ENCODE data around the gene MITF.

GRCh38 chr3:69926385-69926784, 187.1 kb downstream of the MITF start:
- no peak for TF ChIP-seq CTCF (IDR thresholded peaks at IDR 0.05)
- TF ChIP-seq POLR2A (IDR thresholded peaks at IDR 0.05): no peak
